Spinal cord (tissue), 10 donors: ENCODE results near the gene DIPK1B. TPM values are rescaled to one million over a fixed set of nuclear protein-coding genes. Genes with fewer than 3 reads are reported as not detected.
"Not testable (repeated sequence)": the region's sequence is repeated elsewhere in the genome, so short reads cannot be mapped to it uniquely, and the experiment has no call there.

ENCODE experiments used
- DNase-seq, 6 donors: peaks; one replicate each; pipeline versions ENCODE4 v3.0.0 to v3.0.0-alpha.2; 2013 to 2015; ENCODE audit warnings: low spot score in 6 of 6, low read depth in 4 of 6
- H3K27ac ChIP-seq: one replicate; pipeline ENCODE4 v1.5.1; 2013; ENCODE audit warnings: low read depth, low read length, control low read depth
- H3K27me3 ChIP-seq: one replicate; pipeline ENCODE4 v1.6.1; 2013; ENCODE audit warnings: low read length; ENCODE audit not compliant: control insufficient read depth, insufficient read depth
- H3K36me3 ChIP-seq: one replicate; pipeline ENCODE4 v1.6.1; 2013; ENCODE audit warnings: low read length; ENCODE audit not compliant: control insufficient read depth, insufficient read depth
- H3K4me1 ChIP-seq: one replicate; pipeline ENCODE4 v1.6.1; 2013; ENCODE audit warnings: low read length; ENCODE audit not compliant: control insufficient read depth, insufficient read depth
- H3K4me3 ChIP-seq: one replicate; pipeline ENCODE4 v1.5.1; 2013; ENCODE audit warnings: low read depth, low read length, control low read depth
- H3K9me3 ChIP-seq: one replicate; pipeline ENCODE4 v1.6.1; 2013; ENCODE audit warnings: low read length; ENCODE audit not compliant: control insufficient read depth, insufficient read depth
- WGBS: methylation state at CpG from one replicate; pipeline ENCODE4 v1.1.5; 2013; ENCODE audit warnings: missing lambda C conversion rate; ENCODE audit not compliant: insufficient coverage; 5-methylcytosine and 5-hydroxymethylcytosine counted together
- polyA plus RNA-seq, 2 donors: library from polyadenylated mRNA; unstranded; fragments of 120-200 nt; gene quantifications; one replicate each; pipeline ENCODE4 v1.2.1, GENCODE V29; 2013; ENCODE audit not compliant: insufficient read length in 2 of 2
- total RNA-seq, 2 donors: library from RNA; depleted of rRNA in 1 of 2; stranded (reverse); fragments of 120-200 nt in 1 of 2; fragments of >200 nt in 1 of 2; gene quantifications; one replicate each; pipeline versions ENCODE4 v1.2.3 to v1.2.4, GENCODE V29; 2013 to 2014
- donor health status: healthy.

Gene DIPK1B
- total and polyA plus RNA-seq, 4 donors: 24.9 to 65.0 (median 55.6) TPM

DNA sequence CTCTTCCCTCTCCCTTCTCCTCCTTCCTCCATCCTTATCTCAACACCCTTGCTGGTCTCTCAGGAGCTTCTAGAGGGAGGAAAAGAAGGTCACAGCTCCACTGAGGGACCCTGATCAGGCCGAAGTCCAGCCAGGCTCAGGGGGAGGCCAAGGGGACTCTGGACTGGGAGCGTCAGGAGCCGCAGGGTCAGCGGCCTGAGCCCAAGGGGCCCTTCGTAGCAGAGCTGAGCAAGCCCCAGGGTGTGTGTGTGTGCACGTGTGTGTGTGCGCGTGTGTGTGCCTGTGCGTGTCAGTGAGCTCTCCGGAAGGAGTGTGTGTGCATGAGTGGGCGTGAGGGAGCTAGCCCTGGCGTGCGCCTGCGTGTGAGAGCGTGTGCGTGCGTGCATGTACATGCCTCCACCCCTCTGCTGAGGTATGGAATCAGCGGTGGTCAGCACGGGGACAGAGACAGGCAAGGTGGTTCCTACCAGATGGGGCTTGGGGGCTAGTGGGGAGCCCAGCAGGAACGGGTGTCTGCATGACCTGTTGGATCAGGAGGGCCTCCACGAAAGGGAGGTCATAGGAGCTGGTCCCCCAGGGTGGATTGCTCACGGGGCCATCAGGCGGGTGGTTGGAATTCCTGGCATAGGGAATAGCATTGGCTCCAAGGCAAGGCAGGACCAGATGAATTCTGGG is 15.1 kb upstream of the DIPK1B start:
- Histone ChIP-seq H3K36me3 (peaks cover 3% of the 10 kb centered on the region), H3K27me3 (peaks cover 3% of the 10 kb centered on the region), H3K27ac (no peak overlapping the region), H3K4me1 (peaks cover 25% of the 10 kb centered on the region), H3K9me3 (no peaks in the 10 kb centered on the region), H3K4me3 (no peak overlapping the region)
- DNase-seq: no peak
- 73% methylated on average over 23 of the region's 23 CpGs for WGBS

GRCh38 chr9:136697821-136698526 is 14.4 kb upstream of the DIPK1B start:
- WGBS: 73% methylated on average over 13 of the region's 20 CpGs
- Histone ChIP-seq H3K4me3 (no peak overlapping the region), H3K9me3 (no peaks in the 10 kb centered on the region), H3K36me3 (no peaks in the 10 kb centered on the region), H3K27ac (no peak overlapping the region), H3K4me1 (peaks cover 25% of the 10 kb centered on the region), H3K27me3 (peaks cover 3% of the 10 kb centered on the region)
- no peak for DNase-seq

- no peak for DNase-seq
- Histone ChIP-seq H3K27me3 (peaks cover 3% of the 10 kb centered on the region), H3K27ac (no peak overlapping the region), H3K9me3 (no peaks in the 10 kb centered on the region), H3K4me1 (peaks cover 25% of the 10 kb centered on the region), H3K36me3 (no peaks in the 10 kb centered on the region), H3K4me3 (no peak overlapping the region)
- 80% methylated on average over 3 of the region's 11 CpGs for WGBS
Measured at GRCh38 chr9:136698635-136699246, 13.6 kb upstream of the DIPK1B start.

GRCh38 chr9:136700304-136700703 is 12.1 kb upstream of the DIPK1B start:
- Histone ChIP-seq H3K36me3 (no peaks in the 10 kb centered on the region), H3K4me1 (peaks cover 12% of the 10 kb centered on the region), H3K9me3 (no peaks in the 10 kb centered on the region), H3K4me3 (no peak overlapping the region), H3K27ac (no peak overlapping the region), H3K27me3 (peaks cover 3% of the 10 kb centered on the region)
- no peak for DNase-seq
- WGBS: 90% methylated on average over 13 of the region's 13 CpGs

DNA sequence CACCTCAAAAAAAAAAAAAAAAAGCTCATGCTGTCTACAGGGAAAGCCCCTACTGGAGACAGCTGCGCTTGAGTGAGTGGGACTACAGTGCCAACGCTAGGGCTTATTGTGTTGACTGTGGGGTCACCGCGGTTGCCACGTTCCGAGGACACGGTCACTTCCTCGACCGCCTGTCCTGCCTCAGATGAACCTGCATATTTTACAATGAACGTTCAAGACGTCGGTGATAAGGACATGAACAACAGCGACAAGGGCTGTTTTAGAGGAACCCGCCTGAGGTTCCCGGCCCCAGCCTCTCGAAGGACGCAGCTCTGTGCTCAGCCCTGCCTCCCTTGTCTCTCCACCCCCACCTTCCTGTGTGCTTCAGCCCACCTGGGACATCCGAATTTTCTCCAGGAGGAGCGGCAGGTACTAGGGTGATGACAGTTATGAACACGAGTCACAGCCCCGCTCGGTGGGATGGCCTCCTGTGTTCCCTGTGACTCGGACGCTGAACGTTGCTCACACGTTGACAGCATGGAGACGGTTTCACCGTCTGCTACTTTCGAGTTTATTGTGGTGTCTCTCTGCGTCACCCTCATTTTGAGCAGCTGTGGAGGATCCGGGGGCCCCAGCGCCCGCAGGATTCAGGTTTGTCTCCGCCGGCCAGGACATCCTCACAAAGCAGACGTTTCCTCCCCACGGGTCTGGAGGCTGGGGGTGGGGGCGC is 11.3 kb upstream of the DIPK1B start:
- Histone ChIP-seq H3K27me3 (peaks cover 3% of the 10 kb centered on the region), H3K4me3 (no peak overlapping the region), H3K4me1 (peaks cover 4% of the 10 kb centered on the region), H3K36me3 (no peaks in the 10 kb centered on the region), H3K9me3 (no peaks in the 10 kb centered on the region), H3K27ac (no peak overlapping the region)
- 45% methylated on average over 38 of the region's 38 CpGs for WGBS
- DNase-seq: no peak

- no peaks in the 10 kb centered on the region for H3K4me1 ChIP-seq
- H3K27me3 ChIP-seq: peaks cover 3% of the 10 kb centered on the region
- H3K9me3 ChIP-seq: no peaks in the 10 kb centered on the region
- DNase-seq: no peak
- WGBS: 25% methylated on average over 2 of the region's 10 CpGs
- no peak overlapping the region for H3K4me3 ChIP-seq
- H3K27ac ChIP-seq: no peak overlapping the region
- H3K36me3 ChIP-seq: no peaks in the 10 kb centered on the region
Measured at GRCh38 chr9:136701668-136702053, 10.7 kb upstream of the DIPK1B start.

- WGBS: 69% methylated on average over 12 of the region's 12 CpGs
- Histone ChIP-seq H3K9me3 (no peaks in the 10 kb centered on the region), H3K27me3 (peaks cover 3% of the 10 kb centered on the region), H3K36me3 (no peaks in the 10 kb centered on the region), H3K4me3 (no peak overlapping the region), H3K27ac (no peak overlapping the region), H3K4me1 (no peaks in the 10 kb centered on the region)
- no peak for DNase-seq
Measured at GRCh38 chr9:136703276-136703860, 9.0 kb upstream of the DIPK1B start.

- not testable (repeated sequence) for DNase-seq, H3K4me1 ChIP-seq, H3K36me3 ChIP-seq, H3K4me3 ChIP-seq, H3K27me3 ChIP-seq, H3K27ac ChIP-seq, H3K9me3 ChIP-seq
- WGBS: 94% methylated on average over 2 of the region's 8 CpGs
Measured at GRCh38 chr9:136704741-136705140, 7.6 kb upstream of the DIPK1B start.

DNA sequence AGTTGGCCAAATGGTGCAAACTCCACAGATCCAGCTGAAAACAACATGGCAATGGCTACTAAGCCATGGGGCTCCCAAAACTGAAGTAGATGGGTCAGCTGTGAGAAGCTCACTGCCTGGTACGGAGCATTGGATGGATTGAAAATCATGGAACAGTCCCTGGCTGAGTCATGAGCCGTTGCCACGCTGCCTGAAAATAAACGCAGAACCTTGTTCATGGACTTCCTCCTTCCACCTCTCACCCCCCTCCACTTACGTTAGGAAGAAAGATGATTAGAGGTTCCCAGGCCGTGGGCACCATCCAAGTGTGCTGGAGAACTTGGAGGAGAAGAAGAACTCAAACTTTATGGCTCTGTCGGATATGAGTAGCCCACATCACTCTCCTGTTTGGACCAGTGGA is 6.8 kb upstream of the DIPK1B start:
- no peak overlapping the region for H3K27ac ChIP-seq
- H3K4me3 ChIP-seq: no peak overlapping the region
- no peaks in the 10 kb centered on the region for H3K4me1 ChIP-seq
- H3K36me3 ChIP-seq: no peaks in the 10 kb centered on the region
- no peak for DNase-seq
- H3K9me3 ChIP-seq: no peaks in the 10 kb centered on the region
- 87% methylated on average over 3 of the region's 7 CpGs for WGBS
- peaks cover 3% of the 10 kb centered on the region for H3K27me3 ChIP-seq
